B cell (primary cell): ENCODE results near the gene SCMH1.

ENCODE experiments used
- EZH2 ChIP-seq: IDR thresholded peaks from 2 replicates; pipeline ENCODE4 v1.6.1; 2012; ENCODE audit warnings: borderline replicate concordance, low read depth, mild to moderate bottlenecking, moderate library complexity, low read length; ENCODE audit not compliant: insufficient read depth, poor library complexity, severe bottlenecking
- TF ChIP-seq, protein P1 (sequence below): fragments of 200-600 bp; IDR thresholded peaks from one replicate; pipeline ENCODE4 v1.8.0; 2022; ENCODE audit warnings: antibody characterized with exemption, mild to moderate bottlenecking

DNA sequence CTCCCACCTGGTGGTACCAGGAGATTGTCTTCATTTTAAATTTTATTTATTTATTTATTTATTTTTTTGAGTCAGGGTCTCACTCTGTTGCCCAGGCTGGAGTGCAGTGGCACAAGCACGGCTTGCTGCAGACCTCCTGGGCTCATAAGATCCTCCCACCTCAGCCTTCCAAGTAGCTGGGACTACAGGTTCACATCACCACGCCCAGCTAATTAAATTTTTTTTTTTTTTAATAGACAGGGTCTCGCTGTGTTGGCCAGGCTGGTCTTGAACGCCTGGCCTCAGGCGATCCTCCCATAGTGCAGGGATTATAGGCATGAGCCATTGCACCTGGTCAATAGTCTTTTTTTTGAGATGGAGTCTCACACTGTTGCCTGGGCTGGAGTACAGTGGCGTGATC is 229.1 kb downstream of the SCMH1 start:
- TF ChIP-seq, protein P1, sequence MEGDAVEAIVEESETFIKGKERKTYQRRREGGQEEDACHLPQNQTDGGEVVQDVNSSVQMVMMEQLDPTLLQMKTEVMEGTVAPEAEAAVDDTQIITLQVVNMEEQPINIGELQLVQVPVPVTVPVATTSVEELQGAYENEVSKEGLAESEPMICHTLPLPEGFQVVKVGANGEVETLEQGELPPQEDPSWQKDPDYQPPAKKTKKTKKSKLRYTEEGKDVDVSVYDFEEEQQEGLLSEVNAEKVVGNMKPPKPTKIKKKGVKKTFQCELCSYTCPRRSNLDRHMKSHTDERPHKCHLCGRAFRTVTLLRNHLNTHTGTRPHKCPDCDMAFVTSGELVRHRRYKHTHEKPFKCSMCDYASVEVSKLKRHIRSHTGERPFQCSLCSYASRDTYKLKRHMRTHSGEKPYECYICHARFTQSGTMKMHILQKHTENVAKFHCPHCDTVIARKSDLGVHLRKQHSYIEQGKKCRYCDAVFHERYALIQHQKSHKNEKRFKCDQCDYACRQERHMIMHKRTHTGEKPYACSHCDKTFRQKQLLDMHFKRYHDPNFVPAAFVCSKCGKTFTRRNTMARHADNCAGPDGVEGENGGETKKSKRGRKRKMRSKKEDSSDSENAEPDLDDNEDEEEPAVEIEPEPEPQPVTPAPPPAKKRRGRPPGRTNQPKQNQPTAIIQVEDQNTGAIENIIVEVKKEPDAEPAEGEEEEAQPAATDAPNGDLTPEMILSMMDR, result no peak
- TF ChIP-seq EZH2, result no peak
